GM12878 (cell line): ENCODE data around the gene AIF1. TPM values are rescaled to one million over a fixed set of nuclear protein-coding genes. Genes with fewer than 3 reads are reported as not detected.
A peak's percentile ranks its signal among the peaks of the same experiment; 100 is the strongest.

Experiments used
- ATAC-seq: fragments of 200-7000 bp; cut with Tn5 transposase; 3 replicates; pipeline ENCODE4 v1.9.1; 2020; ENCODE audit warnings: mild to moderate bottlenecking, moderate library complexity
- BruUV-seq: library from RNA; stranded (reverse); fragments of 400-500 nt; replicated peaks from 2 replicates; lab custom pipeline; 2021; lab: Mats Ljungman, UMichigan
- CTCF ChIA-PET: fragments of 300-600 bp; sonication (Branson Sonifier 250); formaldehyde crosslinking; extraction: SDS; loops from one replicate; lab custom pipeline; 2021; ENCODE audit warnings: inconsistent platforms; lab: Yijun Ruan, JAX
- POLR2A ChIA-PET: fragments of 350-600 bp; formaldehyde crosslinking; extraction: SDS; loops from one replicate; lab custom pipeline; 2021; ENCODE audit warnings: inconsistent platforms; lab: Charles Lee
- RAD21 ChIA-PET: fragments of 300-600 bp; sonication (Branson Sonifier 250); formaldehyde crosslinking; loops from one replicate; lab custom pipeline; 2023; ENCODE audit warnings: antibody characterized with exemption; ENCODE audit not compliant: unreplicated experiment; lab: Charles Lee
- SMC1A ChIA-PET: fragments of 300-600 bp; sonication (Branson Sonifier 250); formaldehyde crosslinking; loops from one replicate; lab custom pipeline; 2023; ENCODE audit not compliant: unreplicated experiment, uncharacterized antibody; lab: Charles Lee
- DNase-seq: peaks from one replicate; pipeline ENCODE4 v3.0.0-alpha.2; 2011; ENCODE audit warnings: low read depth, low spot score
- FAIRE-seq: peaks from 3 replicates; lab custom pipeline; 2011; peaks lifted over from hg19 to GRCh38; lab: Jason Lieb, UNC
- H2AFZ ChIP-seq: 2 replicates; pipeline ENCODE4 v1.6.0; 2011; ENCODE audit warnings: low read depth, low read length, control low read depth; ENCODE audit not compliant: control insufficient read depth
- H3K27ac ChIP-seq: 2 replicates; pipeline ENCODE4 v1.5.1; 2011; ENCODE audit warnings: control low read depth; ENCODE audit not compliant: control insufficient read depth, insufficient read depth
- H3K27me3 ChIP-seq, 2 experiments: replicated peaks in 1 of 2; 2 replicates each; pipeline versions ENCODE4 v1.6.0 to v1.6.1; 2011; ENCODE audit warnings: low read length in 1 of 2; ENCODE audit not compliant: control insufficient read depth in 2 of 2, insufficient read depth in 2 of 2
- H3K36me3 ChIP-seq, 2 experiments: 2 replicates each; pipeline ENCODE4 v1.5.1; 2011; ENCODE audit warnings: low read length in 1 of 2; ENCODE audit not compliant: control insufficient read depth in 2 of 2, insufficient read depth in 2 of 2
- H3K4me1 ChIP-seq: 2 replicates; pipeline ENCODE4 v1.6.1; 2011; ENCODE audit warnings: mild to moderate bottlenecking, low read length, moderate library complexity, mixed read lengths; ENCODE audit not compliant: control insufficient read depth, insufficient read depth
- H3K4me2 ChIP-seq: 2 replicates; pipeline ENCODE4 v1.6.0; 2011; ENCODE audit warnings: control low read depth; ENCODE audit not compliant: control insufficient read depth, insufficient read depth
- H3K4me3 ChIP-seq: fragments of 200-600 bp; sonication (generic); 2 replicates; pipeline ENCODE4 v1.5.1; 2016
- H3K79me2 ChIP-seq: 2 replicates; pipeline ENCODE4 v1.6.0; 2011; ENCODE audit warnings: low read length; ENCODE audit not compliant: control insufficient read depth, insufficient read depth
- H3K9ac ChIP-seq: 2 replicates; pipeline ENCODE4 v1.8.0; 2011; ENCODE audit warnings: low read length, control low read depth, mixed read lengths; ENCODE audit not compliant: control insufficient read depth, insufficient read depth
- H3K9me3 ChIP-seq: replicated peaks from 3 replicates; pipeline ENCODE4 v1.5.1; 2011; ENCODE audit warnings: mild to moderate bottlenecking, low read length; ENCODE audit not compliant: control insufficient read depth, insufficient read depth
- H4K20me1 ChIP-seq: 2 replicates; pipeline ENCODE4 v1.6.0; 2011; ENCODE audit not compliant: control insufficient read depth, insufficient read depth
- CREB1 ChIP-seq: IDR thresholded peaks from 2 replicates; pipeline ENCODE4 v1.6.1; 2012; ENCODE audit warnings: low read depth, mild to moderate bottlenecking, inconsistent platforms
- CTCF ChIP-seq, 3 experiments: IDR thresholded peaks in 2 of 3; conservative IDR thresholded peaks in 1 of 3; 2 replicates each; pipeline ENCODE4 v1.5.1; 2011; ENCODE audit warnings: low read depth in 3 of 3, low read length in 3 of 3, mild to moderate bottlenecking in 3 of 3, control low read depth in 2 of 3, moderate library complexity in 2 of 3, inconsistent platforms in 1 of 3, mixed read lengths in 1 of 3; ENCODE audit not compliant: control insufficient read depth in 2 of 3, insufficient read depth in 1 of 3; ENCODE audit errors: extremely low read depth in 1 of 3
- E2F8 ChIP-seq: fragments of 450-650 bp; IDR thresholded peaks from 2 replicates; pipeline ENCODE4 v1.6.1; 2018; ENCODE audit warnings: mild to moderate bottlenecking, low read depth, moderate library complexity; ENCODE audit not compliant: partially characterized antibody
- EED ChIP-seq: sonication (generic); IDR thresholded peaks from 2 replicates; pipeline ENCODE4 v1.6.1; 2016; ENCODE audit warnings: antibody characterized with exemption, low read depth
- ESRRA ChIP-seq: IDR thresholded peaks from 2 replicates; pipeline ENCODE4 v1.6.1; 2012; ENCODE audit warnings: mild to moderate bottlenecking, low read length, improper control_type of control experiment
- IKZF1 ChIP-seq: fragments of 450-650 bp; conservative IDR thresholded peaks from 2 replicates; pipeline ENCODE4 v1.6.1; 2017; ENCODE audit warnings: antibody characterized with exemption, mild to moderate bottlenecking
- IKZF2 ChIP-seq, 2 experiments: fragments of 450-650 bp; IDR thresholded peaks; 2 replicates each; pipeline ENCODE4 v1.6.1; 2017; ENCODE audit warnings: mild to moderate bottlenecking in 2 of 2, moderate library complexity in 2 of 2
- NFYB ChIP-seq: IDR thresholded peaks from 2 replicates; pipeline ENCODE4 v1.6.1; 2011; ENCODE audit warnings: low read depth, mild to moderate bottlenecking, low read length, improper control_type of control experiment, moderate library complexity; ENCODE audit not compliant: insufficient read depth
- NRF1 ChIP-seq: conservative IDR thresholded peaks from 2 replicates; pipeline ENCODE4 v1.6.1; 2011; ENCODE audit warnings: mild to moderate bottlenecking, low read depth, low read length, improper control_type of control experiment
- RAD51 ChIP-seq: fragments of 450-650 bp; IDR thresholded peaks from 2 replicates; pipeline ENCODE4 v1.6.1; 2016; ENCODE audit warnings: moderate library complexity, mild to moderate bottlenecking, inconsistent platforms
- RUNX3 ChIP-seq: IDR thresholded peaks from 2 replicates; pipeline ENCODE4 v1.6.1; 2012; ENCODE audit warnings: low read length, inconsistent platforms
- SIN3A ChIP-seq: IDR thresholded peaks from 2 replicates; pipeline ENCODE4 v1.6.1; 2012; ENCODE audit warnings: low read depth, low read length, improper control_type of control experiment
- SPI1 ChIP-seq: IDR thresholded peaks from 2 replicates; pipeline ENCODE4 v1.6.1; 2011; ENCODE audit warnings: low read depth, mild to moderate bottlenecking, low read length, moderate library complexity, borderline replicate concordance; ENCODE audit not compliant: insufficient read depth
- SREBF1 ChIP-seq: IDR thresholded peaks from 2 replicates; pipeline ENCODE4 v1.6.1; 2012; ENCODE audit warnings: mild to moderate bottlenecking, low read length
- TAF1 ChIP-seq: IDR thresholded peaks from 2 replicates; pipeline ENCODE4 v1.6.1; 2011; ENCODE audit warnings: mild to moderate bottlenecking, low read depth, low read length, borderline replicate concordance
- WGBS: methylation state at CpG from one replicate; pipeline ENCODE4 v1.1.6; 2016; ENCODE audit warnings: low lambda C conversion rate; ENCODE audit not compliant: insufficient replicate concordance, insufficient coverage; ENCODE audit errors: missing lambda C conversion rate; 5-methylcytosine and 5-hydroxymethylcytosine counted together
- in situ Hi-C: fragments of 300-500 bp; cut with MboI; formaldehyde crosslinking; loops from 9 replicates; pipeline ENCODE4 v1.14.3; 2018; ENCODE audit warnings: mixed read lengths
- intact Hi-C: fragments of 100-400 bp; cut with micrococcal nuclease; formaldehyde crosslinking; loops from one replicate; pipeline ENCODE4 v1.14.2; 2022; ENCODE audit not compliant: unreplicated experiment
- polyA plus RNA-seq, 11 experiments: library from polyadenylated mRNA; depleted of rRNA in 4 of 11; unstranded in 6 of 11; stranded (reverse) in 5 of 11; fragments of >200 nt; fragmentation: Nextera tagmentation in 4 of 11; fragmentation: Illumina TruSeq in 1 of 11; extraction: Ambion mirVana in 4 of 11; extraction: Trizol in 1 of 11; gene quantifications; 1 replicate in 1 of 11; 2 replicates in 10 of 11; pipeline versions ENCODE4 v1.2.1 to v1.2.3, GENCODE V29; 2011 to 2016; ENCODE audit warnings: inconsistent platforms in 2 of 11, missing spikeins in 2 of 11, low read depth in 1 of 11
- total RNA-seq, 4 experiments: library from RNA; depleted of rRNA in 3 of 4; stranded (reverse); fragments of >200 nt in 3 of 4; fragmentation: Illumina TruSeq in 1 of 4; extraction: Trizol in 1 of 4; gene quantifications; 2 replicates each; pipeline versions ENCODE4 v1.2.1 to v1.2.3, GENCODE V29; 2013 to 2021
- TF ChIP-seq, protein P1 (sequence below): fragments of 450-650 bp; IDR thresholded peaks from 2 replicates; pipeline ENCODE4 v1.6.1; 2017; ENCODE audit warnings: low read depth, mild to moderate bottlenecking, moderate library complexity

Gene AIF1
- total and polyA plus RNA-seq, 10 of the 15 experiments (the other 5 are each of a cell fraction or from before 2014, with no cell fraction given), result 1.9 to 256 (median 134) TPM

DNA sequence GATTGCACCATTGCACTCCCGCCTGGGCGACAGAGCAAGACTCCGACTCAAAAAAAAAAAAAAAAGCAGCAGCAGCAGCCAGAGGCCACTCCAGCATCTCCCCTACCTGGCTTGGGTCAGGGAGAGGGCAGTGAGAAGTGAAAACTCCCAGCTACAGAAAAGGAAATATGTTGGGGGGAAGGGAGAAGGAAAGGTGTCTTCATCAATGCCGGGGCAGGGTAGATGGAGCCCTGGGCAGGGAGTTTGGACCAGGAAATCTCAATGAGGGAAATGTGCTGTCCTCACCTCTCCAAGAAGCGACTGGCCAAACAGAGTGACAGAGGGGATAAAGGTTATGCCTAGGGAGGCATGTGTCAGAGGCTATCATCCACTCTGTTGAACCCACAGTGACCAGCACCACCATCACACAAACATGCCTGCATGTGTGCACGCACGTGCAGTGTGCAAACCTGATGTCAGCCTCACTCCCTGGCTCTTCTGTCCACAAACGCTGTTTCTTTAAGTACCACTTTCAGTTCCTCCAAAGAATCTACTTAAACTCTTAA, 887 bp upstream of the AIF1 start (continued):
- TF ChIP-seq RAD51 (no peak), RUNX3 (0 out of 2 replicates have a peak, but pooled peaks have one; percentile 24), E2F8 (no peak), ESRRA (no peak), CREB1 (no peak), NRF1 (peak; percentile 45; the same call in 1 of the 2 replicates)

DNA sequence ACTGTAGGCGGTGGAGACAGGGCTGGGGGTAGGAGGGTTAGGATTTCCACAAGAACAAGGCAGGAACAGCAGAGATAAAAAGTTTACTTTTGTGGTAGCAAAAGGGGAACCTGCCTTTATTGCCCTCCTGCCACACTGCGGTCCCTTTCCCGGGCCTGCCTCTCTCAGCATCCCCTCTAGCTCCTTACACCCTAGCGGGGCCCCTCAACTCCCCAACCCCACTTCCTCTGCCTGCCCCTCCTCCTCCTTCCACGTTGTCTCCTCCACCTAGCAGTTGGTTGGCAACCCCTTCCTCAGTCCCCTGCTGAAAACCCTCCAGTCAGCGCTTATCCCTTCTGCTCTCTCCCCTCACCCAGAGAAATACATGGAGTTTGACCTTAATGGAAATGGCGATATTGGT, 714 bp downstream of the AIF1 start:
- Histone ChIP-seq H3K4me3 (peak overlapping the region; percentile 69), H3K9me3 (no peaks in the 10 kb centered on the region), H3K27me3 (no peaks in the 10 kb centered on the region), H2AFZ (peak overlapping the region; percentile 81), H3K4me2 (peak overlapping the region; percentile 96), H3K79me2 (peaks cover 12% of the 10 kb centered on the region), H3K4me1 (peaks cover 29% of the 10 kb centered on the region), H4K20me1 (no peaks in the 10 kb centered on the region), H3K9ac (peak overlapping the region; percentile 78), H3K36me3 (no peaks in the 10 kb centered on the region), H3K27ac (peak overlapping the region; percentile 93)
- WGBS, result 36% methylated on average over 5 of the region's 7 CpGs
- ATAC-seq (no peak), DNase-seq (no peak), FAIRE-seq (no peak)
- POLR2A ChIA-PET, result interaction anchor here (0.6 to 3.4 kb wide), 14 partner anchors 17 to 342 kb away, joined by 3 to 19 read pairs (median 4); partner anchors contain the start of genes BAG6, C6orf47, DDX39B and NCR3
- RAD21 ChIA-PET, result interaction anchor here (1.2 to 3.8 kb wide), 6 partner anchors 17 to 122 kb away, joined by 3 to 27 read pairs (median 4); partner anchors contain the start of genes GPANK1 and LTB
- SMC1A ChIA-PET, result interaction anchor here (0.7 to 9.6 kb wide), 11 partner anchors 18 to 319 kb away, joined by 3 to 78 read pairs (median 3); partner anchors contain the start of genes ATP6V1G2, NCR3 and NFKBIL1
- CTCF ChIA-PET, result interaction anchor here (1.5 to 10.5 kb wide), 4 partner anchors 17 to 122 kb away, joined by 3 to 95 read pairs (median 11); no protein-coding TSS in a partner anchor
- intact Hi-C loops (loop anchor here (5.0 kb wide), 1 partner anchor 118 kb away; the partner anchor contains the start of gene MICB), in situ Hi-C loops (no loop called here)
- BruUV-seq, result no TSS peak
- TF ChIP-seq SPI1 (peak; percentile 70), SREBF1 (0 out of 2 replicates have a peak, but pooled peaks have one; percentile 17), SIN3A (no peak), NFYB (no peak), CTCF (IDR thresholded peaks at IDR 0.05 in 2 of 3, conservative IDR thresholded peaks at IDR 0.05 in 1 of 3; ENCODE audit: control insufficient read depth in 2 of 3, extremely low read depth in 1 of 3, insufficient read depth in 1 of 3, low read depth in 3 of 3, low read length in 3 of 3) (no peak), TAF1 (0 out of 2 replicates have a peak, but pooled peaks have one; percentile 13), IKZF2 (IDR thresholded peaks at IDR 0.05) (peak in 1 of 2 experiments; percentile 60; a peak in 3 of 4 replicates), EED (peak; percentile 60; the same call in 1 of the 2 replicates), IKZF1 (peak; percentile 37)
- TF ChIP-seq, protein P1, sequence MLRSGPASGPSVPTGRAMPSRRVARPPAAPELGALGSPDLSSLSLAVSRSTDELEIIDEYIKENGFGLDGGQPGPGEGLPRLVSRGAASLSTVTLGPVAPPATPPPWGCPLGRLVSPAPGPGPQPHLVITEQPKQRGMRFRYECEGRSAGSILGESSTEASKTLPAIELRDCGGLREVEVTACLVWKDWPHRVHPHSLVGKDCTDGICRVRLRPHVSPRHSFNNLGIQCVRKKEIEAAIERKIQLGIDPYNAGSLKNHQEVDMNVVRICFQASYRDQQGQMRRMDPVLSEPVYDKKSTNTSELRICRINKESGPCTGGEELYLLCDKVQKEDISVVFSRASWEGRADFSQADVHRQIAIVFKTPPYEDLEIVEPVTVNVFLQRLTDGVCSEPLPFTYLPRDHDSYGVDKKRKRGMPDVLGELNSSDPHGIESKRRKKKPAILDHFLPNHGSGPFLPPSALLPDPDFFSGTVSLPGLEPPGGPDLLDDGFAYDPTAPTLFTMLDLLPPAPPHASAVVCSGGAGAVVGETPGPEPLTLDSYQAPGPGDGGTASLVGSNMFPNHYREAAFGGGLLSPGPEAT, result 0 out of 2 replicates have a peak, but pooled peaks have one; percentile 24
